GM19099 (cell line): ENCODE results near the gene OR5M8.

Source experiments
- POLR2A ChIP-seq: IDR thresholded peaks from 3 replicates; pipeline ENCODE4 v1.6.1; 2011; ENCODE audit warnings: low read depth; ENCODE audit not compliant: insufficient read length; ENCODE audit errors: extremely low read depth

Gene OR5M8

DNA sequence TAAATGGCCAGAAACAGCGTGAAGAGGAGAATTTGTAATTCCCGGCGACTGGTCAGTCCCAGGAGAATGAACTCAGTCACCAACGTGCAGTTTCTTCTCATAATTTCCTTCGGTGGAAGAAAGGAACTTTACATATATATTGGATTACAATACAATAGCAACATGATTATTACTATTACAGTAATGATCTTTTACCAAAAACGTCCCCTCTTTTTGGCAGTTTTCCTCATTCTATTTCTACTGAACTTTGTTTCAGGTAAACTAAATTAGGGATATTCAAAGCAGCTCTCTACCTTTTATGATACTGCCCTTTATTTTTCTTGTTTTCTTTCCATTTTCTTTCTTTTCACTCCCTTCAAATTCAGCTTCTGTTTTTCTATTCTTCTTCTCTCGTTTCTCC, at the start of gene OR5M8:
Gene OR5M8 (minus strand): TSS at position 101 of the 400 bp plus-strand sequence. CDS start 0 bp downstream, at position 101.
- TF ChIP-seq POLR2A: no peak

DNA sequence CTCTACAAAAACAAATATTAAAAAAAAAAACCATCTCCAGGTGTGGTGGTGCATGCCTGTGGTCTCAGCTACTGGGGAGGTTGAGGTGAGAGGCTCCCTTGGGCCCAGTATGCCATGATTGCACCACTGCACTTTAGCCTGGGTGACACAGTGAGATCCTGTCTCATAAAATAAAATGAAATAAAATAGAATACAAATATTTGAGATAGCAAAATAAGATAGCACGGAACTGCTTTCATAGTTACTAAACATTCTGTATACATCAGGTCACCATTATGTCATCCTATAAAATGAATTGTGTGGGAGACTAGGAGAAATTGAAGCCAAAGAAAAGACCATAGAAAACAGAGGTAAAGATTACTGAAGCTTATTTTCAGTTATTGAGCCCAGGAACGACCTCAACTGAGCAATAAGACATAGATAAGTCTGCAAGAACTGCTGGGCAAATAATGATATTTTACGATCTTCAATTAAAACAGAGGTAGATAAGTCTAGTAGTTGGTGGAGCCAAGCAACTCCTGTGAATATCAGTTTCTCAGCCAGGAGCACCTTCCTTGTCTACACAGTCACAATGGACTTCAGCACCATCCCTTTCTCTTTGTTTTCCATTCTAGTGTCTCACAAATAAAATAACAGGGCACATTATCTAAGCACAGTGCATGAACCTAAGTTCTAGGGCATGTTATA, 42.0 kb upstream of the OR5M8 start:
- no peak for TF ChIP-seq POLR2A

GRCh38 chr11:56531856-56532255, 40.7 kb upstream of the OR5M8 start:
- no peak for TF ChIP-seq POLR2A

GRCh38 chr11:56522008-56522407, 30.8 kb upstream of the OR5M8 start:
- no peak for TF ChIP-seq POLR2A

- TF ChIP-seq POLR2A: no peak
These were observed 22.1 kb upstream of the OR5M8 start for GRCh38 chr11:56513280-56513679.

DNA sequence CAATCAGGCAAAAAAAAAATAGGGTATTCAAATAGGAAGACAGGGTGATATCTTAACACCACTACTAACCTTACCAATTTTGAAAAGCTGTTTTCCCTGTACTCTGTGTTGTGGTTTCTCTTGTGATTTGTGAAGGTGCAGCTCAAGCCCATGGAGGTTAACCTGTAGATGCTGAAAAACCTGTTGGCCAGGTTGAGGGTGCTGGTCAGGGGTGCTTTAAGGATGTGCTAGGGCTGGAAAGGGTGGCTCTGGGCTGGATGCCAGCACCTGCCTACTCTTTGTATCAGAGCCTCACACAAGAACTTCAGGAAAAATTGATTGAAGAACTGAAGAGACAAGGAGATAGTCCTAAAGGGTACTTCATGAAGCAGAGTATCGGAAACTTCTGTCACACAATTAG, 18.3 kb upstream of the OR5M8 start:
- no peak for TF ChIP-seq POLR2A

DNA sequence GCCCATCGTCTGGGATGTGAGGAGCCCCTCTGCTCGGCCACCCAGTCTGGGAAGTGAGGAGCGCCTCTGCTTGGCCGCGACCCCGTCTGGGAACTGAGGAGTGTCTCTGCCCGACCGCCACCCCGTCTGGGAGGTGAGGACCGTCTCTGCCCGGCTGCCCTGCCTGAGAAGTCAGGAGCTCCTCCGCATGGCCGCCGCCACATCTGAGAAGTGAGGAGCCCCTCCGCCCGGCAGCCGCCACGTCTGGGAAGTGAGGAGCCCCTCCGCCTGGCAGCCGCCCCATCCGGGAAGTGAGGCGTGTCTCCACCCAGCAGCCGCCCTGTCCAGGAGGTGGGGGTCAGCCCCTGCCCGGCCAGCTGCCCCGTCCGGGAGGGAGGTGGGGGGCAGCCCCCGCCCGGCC, 5.8 kb upstream of the OR5M8 start:
- no peak for TF ChIP-seq POLR2A

GRCh38 chr11:56495117-56495516, 3.9 kb upstream of the OR5M8 start:
- no peak for TF ChIP-seq POLR2A

DNA sequence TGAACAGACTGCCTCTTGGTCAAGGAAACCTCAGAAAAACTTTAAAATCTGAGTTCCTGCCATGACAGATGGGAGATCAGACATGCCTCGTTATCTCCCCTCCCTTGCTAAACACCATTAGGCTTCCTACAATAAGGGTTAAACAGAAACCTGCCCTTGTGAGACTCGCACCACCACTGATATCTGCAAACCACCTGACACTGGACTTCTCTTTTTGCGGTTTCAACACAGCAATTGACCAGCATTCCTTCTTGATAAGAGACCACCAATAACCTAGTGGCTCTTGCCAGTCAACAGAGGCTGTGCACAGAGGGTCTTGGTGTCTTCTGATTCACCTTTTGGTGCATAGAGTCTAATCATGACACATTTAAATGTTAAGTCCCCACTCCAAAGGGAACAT, 4.4 kb downstream of the OR5M8 start:
- TF ChIP-seq POLR2A: no peak

DNA sequence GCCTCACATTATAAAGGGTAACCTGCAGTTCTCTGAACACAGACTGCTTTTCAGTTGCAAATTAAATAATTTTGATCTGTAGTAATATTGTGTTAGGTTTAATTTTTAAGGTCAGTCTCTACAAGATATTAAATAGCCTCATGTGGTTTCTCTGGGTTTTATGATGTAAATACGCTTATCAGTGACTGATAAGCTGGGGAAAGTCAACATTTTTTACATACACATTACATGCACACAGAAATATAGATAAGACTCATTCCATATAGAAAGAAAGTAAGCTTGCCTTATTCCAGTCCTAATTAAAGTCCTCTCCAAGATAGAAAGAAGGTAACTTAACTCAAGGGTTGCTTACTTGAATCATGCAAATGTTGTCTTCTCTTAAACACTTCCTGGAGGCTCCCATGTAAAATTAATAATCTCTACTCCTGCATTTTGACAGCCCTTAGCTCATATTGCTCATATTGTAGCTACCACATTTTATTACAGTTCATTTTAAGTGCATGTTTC, 16.4 kb downstream of the OR5M8 start:
- TF ChIP-seq POLR2A: no peak

GRCh38 chr11:56473252-56473651, 17.9 kb downstream of the OR5M8 start, which contains the start of gene OR5M3:
Gene OR5M3, minus strand, starts transcription at chr11:56473352. Its CDS starts 2,855 bp downstream, at chr11:56470497.
- TF ChIP-seq POLR2A: no peak

DNA sequence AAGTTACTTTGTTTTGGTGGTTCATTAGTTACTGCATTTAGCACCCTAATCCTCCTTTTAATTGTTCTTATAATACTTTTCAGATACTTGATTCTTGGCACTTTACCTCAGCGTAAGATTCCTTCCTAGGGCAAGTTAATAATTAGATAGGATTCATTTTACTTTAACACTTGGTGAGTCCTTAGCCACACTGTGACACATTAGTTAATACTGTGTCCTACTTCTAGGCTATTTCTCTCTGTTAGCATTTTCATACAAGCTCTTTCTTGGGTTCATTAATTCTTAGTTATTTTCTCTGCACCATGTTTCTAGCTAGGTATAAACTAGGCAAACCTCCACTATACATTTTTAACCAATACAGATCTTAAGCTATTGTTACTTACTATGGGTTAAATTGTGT, 34.1 kb downstream of the OR5M8 start:
- TF ChIP-seq POLR2A: no peak

GRCh38 chr11:56453521-56453920, 37.6 kb downstream of the OR5M8 start:
- TF ChIP-seq POLR2A: no peak
